ENCODE data around the gene USP47.

Gene USP47

GRCh38 chr11:11964774-11965150 is 123.0 kb downstream of the USP47 start:
- no peak for DNase-seq (ENCODE audit: low read depth)
- no peak overlapping the region for H3K4me3 ChIP-seq (replicated peaks; ENCODE audit: low read depth, low read length)
- TF ChIP-seq CTCF (IDR thresholded peaks at IDR 0.05; ENCODE audit: low read length, missing control alignments), result no peak

- no peak overlapping the region for H3K4me3 ChIP-seq (replicated peaks; ENCODE audit: low read depth, low read length)
- TF ChIP-seq CTCF (IDR thresholded peaks at IDR 0.05; ENCODE audit: low read length, missing control alignments), result no peak
- DNase-seq (ENCODE audit: low read depth), result no peak
Observed at GRCh38 chr11:11965192-11965591, 123.4 kb downstream of the USP47 start.

- no peak for TF ChIP-seq CTCF (IDR thresholded peaks at IDR 0.05; ENCODE audit: low read length, missing control alignments)
- DNase-seq (ENCODE audit: low read depth), result no peak
- H3K4me3 ChIP-seq (replicated peaks; ENCODE audit: low read depth, low read length), result no peak overlapping the region
Observed at GRCh38 chr11:11965656-11966353, 124.0 kb downstream of the USP47 start.

GRCh38 chr11:11966354-11966741 is 124.6 kb downstream of the USP47 start:
- TF ChIP-seq CTCF (IDR thresholded peaks at IDR 0.05; ENCODE audit: low read length, missing control alignments), result no peak
- H3K4me3 ChIP-seq (replicated peaks; ENCODE audit: low read depth, low read length), result no peak overlapping the region
- no peak for DNase-seq (ENCODE audit: low read depth)

- peak; percentile 78 for TF ChIP-seq CTCF (IDR thresholded peaks at IDR 0.05; ENCODE audit: low read length, missing control alignments)
- peak; percentile 47 for DNase-seq (ENCODE audit: low read depth)
- H3K4me3 ChIP-seq (replicated peaks; ENCODE audit: low read depth, low read length), result no peak overlapping the region
Observed at GRCh38 chr11:11966826-11967668, 125.3 kb downstream of the USP47 start.

GRCh38 chr11:11967669-11968510 is 126.1 kb downstream of the USP47 start:
- no peak for TF ChIP-seq CTCF (IDR thresholded peaks at IDR 0.05; ENCODE audit: low read length, missing control alignments)
- DNase-seq (ENCODE audit: low read depth), result no peak

More at GRCh38 chr11:11967669-11968510, 126.1 kb downstream of the USP47 start:
- H3K4me3 ChIP-seq (replicated peaks; ENCODE audit: low read depth, low read length), result no peak overlapping the region

All from fibroblast of pulmonary artery (primary cell).